ENCODE measurements around the gene DMXL1.
A peak's percentile ranks its signal among the peaks of the same experiment; 100 is the strongest.
"Not testable (repeated sequence)": the region's sequence is repeated elsewhere in the genome, so short reads cannot be mapped to it uniquely, and the experiment has no call there.

The DMXL1 gene

GRCh38 chr5:119212676-119213075 lies 141.8 kb downstream of the DMXL1 start:
- DNase-seq (ENCODE audit: low read depth in 2 of 2) = no peak

GRCh38 chr5:119217183-119217582 lies 146.3 kb downstream of the DMXL1 start:
- DNase-seq (ENCODE audit: low read depth in 2 of 2) = no peak

- no peak for DNase-seq (ENCODE audit: low read depth in 2 of 2)
These were observed 148.2 kb downstream of the DMXL1 start for GRCh38 chr5:119218830-119219782.

- DNase-seq (ENCODE audit: low read depth in 2 of 2) = no peak
These were observed 149.8 kb downstream of the DMXL1 start for GRCh38 chr5:119220576-119221197.

GRCh38 chr5:119221330-119221729 lies 150.4 kb downstream of the DMXL1 start:
- no peak for DNase-seq (ENCODE audit: low read depth in 2 of 2)

GRCh38 chr5:119229950-119230349 lies 159.1 kb downstream of the DMXL1 start:
- DNase-seq (ENCODE audit: low read depth in 2 of 2) = no peak

- no peak for DNase-seq (ENCODE audit: low read depth in 2 of 2)
These were observed 167.6 kb downstream of the DMXL1 start for GRCh38 chr5:119238265-119239118.

GRCh38 chr5:119239119-119239417 lies 168.2 kb downstream of the DMXL1 start:
- no peak for DNase-seq (ENCODE audit: low read depth in 2 of 2)

GRCh38 chr5:119239826-119240225 lies 168.9 kb downstream of the DMXL1 start:
- DNase-seq (ENCODE audit: low read depth in 2 of 2) = not testable (repeated sequence)

GRCh38 chr5:119243888-119244287 lies 173.0 kb downstream of the DMXL1 start:
- DNase-seq (ENCODE audit: low read depth in 2 of 2) = no peak

GRCh38 chr5:119250946-119251901 lies 180.3 kb downstream of the DMXL1 start:
- DNase-seq (ENCODE audit: low read depth in 2 of 2) = no peak

- no peak for DNase-seq (ENCODE audit: low read depth in 2 of 2)
These were observed 184.9 kb downstream of the DMXL1 start for GRCh38 chr5:119255571-119256356.

GRCh38 chr5:119257613-119258012 lies 186.7 kb downstream of the DMXL1 start:
- no peak for DNase-seq (ENCODE audit: low read depth in 2 of 2)

- DNase-seq (ENCODE audit: low read depth in 2 of 2) = no peak
These were observed 192.8 kb downstream of the DMXL1 start for GRCh38 chr5:119263639-119264038.

- no peak for DNase-seq (ENCODE audit: low read depth in 2 of 2)
These were observed 193.3 kb downstream of the DMXL1 start for GRCh38 chr5:119264186-119264585.

GRCh38 chr5:119267958-119268386 lies 197.1 kb downstream of the DMXL1 start:
- DNase-seq (ENCODE audit: low read depth in 2 of 2) = peak in 1 of 2 donors; percentile 49

GRCh38 chr5:119268387-119269060 lies 197.6 kb downstream of the DMXL1 start:
- peak; percentile 89 to 96 for DNase-seq (ENCODE audit: low read depth in 2 of 2)

- no peak for DNase-seq (ENCODE audit: low read depth in 2 of 2)
These were observed 198.4 kb downstream of the DMXL1 start for GRCh38 chr5:119269061-119269944.

- DNase-seq (ENCODE audit: low read depth in 2 of 2) = no peak
These were observed 199.3 kb downstream of the DMXL1 start for GRCh38 chr5:119270121-119270565.

Measured in activated CD8-positive, alpha-beta memory T cell treated with anti-CD3 and anti-CD28 coated beads for 4 hours (primary cell).